ENCODE results near the gene ZNF77. TPM values are rescaled to one million over a fixed set of nuclear protein-coding genes. Genes with fewer than 3 reads are reported as not detected.
A peak's percentile ranks its signal among the peaks of the same experiment; 100 is the strongest.

The ZNF77 gene
- total RNA-seq, 1 donor from 2014 or later, result 5.5 TPM

DNA sequence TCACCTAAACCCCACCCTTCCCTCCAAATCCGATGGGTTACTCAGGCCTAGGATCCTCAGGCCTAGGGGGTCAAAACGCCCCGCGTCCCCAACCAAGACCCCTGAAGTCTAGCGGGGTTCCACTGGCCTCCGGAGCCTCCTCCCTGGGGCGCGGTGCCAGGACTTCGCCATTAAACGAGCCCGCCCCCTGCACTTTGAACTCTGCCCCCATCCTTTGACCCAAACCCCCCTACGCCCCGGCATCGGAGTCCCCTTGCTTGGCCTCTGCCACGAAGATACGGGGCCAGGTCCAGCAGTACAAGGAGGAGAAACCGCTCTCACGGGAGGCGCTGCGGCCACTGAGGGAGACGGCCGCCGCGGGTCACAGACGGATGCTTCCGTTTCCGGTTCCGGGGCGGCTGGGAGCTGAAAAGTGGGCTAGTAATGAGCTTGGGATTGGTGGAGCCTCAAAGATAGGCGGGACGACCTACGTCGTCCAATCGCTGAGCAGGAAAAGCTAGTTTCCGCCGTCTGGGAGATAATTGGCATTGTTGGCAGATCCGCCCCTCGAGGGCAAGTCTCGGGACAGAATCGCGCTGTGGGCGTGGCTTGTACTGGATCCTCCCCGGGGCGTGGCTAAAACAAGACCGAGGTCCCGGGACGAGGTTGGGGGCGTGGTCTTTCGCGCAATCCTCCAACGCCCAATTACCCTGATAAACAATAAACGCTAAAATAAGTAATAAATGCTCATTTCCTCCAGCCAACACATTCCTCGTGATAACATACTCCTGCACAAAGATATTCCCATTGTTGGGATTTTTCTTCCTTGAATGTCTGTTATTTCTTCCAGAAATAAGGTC is 5.7 kb upstream of the ZNF77 start:
- Mint-ChIP-seq H3K9me3 (ENCODE audit: unreplicated experiment) (no peaks in the 10 kb centered on the region), H3K27me3 (ENCODE audit: unreplicated experiment) (peaks cover 8% of the 10 kb centered on the region), H3K4me3 (ENCODE audit: unreplicated experiment) (peak overlapping the region; percentile 96)

DNA sequence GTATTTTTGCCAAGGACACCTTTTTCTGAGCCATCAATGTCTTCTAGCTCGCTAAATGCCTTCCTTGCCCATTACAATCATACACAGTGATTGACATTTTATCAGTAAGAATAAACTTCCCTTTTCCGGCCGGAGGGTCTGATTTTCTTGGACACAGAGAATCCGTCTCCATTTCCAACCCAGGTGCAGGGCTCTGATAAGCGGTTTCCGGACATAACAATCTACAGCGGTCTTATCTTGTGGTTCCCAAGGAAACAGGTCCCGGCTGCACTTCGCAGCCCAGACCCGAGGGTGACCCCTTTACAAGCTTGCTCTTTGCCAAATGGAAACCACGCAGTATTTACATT is 5.1 kb upstream of the ZNF77 start:
- peak overlapping the region; percentile 99 for H3K27ac Mint-ChIP-seq (ENCODE audit: unreplicated experiment)
- DNase-seq (ENCODE audit: low spot score), result peak; percentile 82

More for the DNA sequence above, 5.7 kb upstream of the ZNF77 start:
- Mint-ChIP-seq H3K4me1 (ENCODE audit: unreplicated experiment) (peaks cover 24% of the 10 kb centered on the region), H3K36me3 (ENCODE audit: low read depth, unreplicated experiment) (peaks cover 11% of the 10 kb centered on the region), H3K27ac (ENCODE audit: unreplicated experiment) (peak overlapping the region; percentile 99)
- TF ChIP-seq, protein P1, sequence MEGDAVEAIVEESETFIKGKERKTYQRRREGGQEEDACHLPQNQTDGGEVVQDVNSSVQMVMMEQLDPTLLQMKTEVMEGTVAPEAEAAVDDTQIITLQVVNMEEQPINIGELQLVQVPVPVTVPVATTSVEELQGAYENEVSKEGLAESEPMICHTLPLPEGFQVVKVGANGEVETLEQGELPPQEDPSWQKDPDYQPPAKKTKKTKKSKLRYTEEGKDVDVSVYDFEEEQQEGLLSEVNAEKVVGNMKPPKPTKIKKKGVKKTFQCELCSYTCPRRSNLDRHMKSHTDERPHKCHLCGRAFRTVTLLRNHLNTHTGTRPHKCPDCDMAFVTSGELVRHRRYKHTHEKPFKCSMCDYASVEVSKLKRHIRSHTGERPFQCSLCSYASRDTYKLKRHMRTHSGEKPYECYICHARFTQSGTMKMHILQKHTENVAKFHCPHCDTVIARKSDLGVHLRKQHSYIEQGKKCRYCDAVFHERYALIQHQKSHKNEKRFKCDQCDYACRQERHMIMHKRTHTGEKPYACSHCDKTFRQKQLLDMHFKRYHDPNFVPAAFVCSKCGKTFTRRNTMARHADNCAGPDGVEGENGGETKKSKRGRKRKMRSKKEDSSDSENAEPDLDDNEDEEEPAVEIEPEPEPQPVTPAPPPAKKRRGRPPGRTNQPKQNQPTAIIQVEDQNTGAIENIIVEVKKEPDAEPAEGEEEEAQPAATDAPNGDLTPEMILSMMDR (IDR thresholded peaks at IDR 0.05; ENCODE audit: unreplicated experiment), result no peak
- peak; percentile 100 for DNase-seq (ENCODE audit: low spot score)

DNA sequence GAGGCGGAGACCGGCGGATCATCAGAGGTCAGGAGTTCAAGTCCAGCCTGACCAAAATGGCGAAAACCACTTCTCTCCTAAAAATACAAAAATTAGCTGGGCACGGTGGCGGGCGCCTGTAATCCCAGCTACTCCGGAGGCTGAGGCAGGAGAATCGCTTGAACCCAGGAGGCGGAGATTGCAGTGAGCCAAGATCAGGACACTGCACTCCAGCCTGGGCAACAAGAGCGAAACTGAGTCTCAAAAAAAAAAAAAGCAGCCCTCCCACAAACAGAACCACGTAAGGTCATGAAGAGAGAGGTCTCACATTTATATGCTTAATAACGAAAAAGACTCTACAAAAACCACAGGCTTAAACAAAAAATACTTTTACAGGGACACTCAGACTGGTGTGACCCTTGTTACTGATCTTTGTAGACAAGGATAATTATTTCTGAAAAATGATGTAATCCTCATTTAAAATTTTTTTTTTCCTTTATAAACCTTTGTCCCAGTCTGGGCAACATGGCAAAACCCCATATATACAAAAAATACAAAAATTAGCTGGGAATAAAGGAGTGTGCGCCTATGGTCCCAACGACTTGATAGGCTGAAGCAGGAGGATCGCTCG is 909 bp upstream of the ZNF77 start:
- Mint-ChIP-seq H3K9me3 (ENCODE audit: unreplicated experiment) (no peaks in the 10 kb centered on the region), H3K27me3 (ENCODE audit: unreplicated experiment) (peaks cover 9% of the 10 kb centered on the region), H3K4me1 (ENCODE audit: unreplicated experiment) (peaks cover 30% of the 10 kb centered on the region), H3K27ac (ENCODE audit: unreplicated experiment) (no peak overlapping the region), H3K36me3 (ENCODE audit: low read depth, unreplicated experiment) (peaks cover 21% of the 10 kb centered on the region), H3K4me3 (ENCODE audit: unreplicated experiment) (no peak overlapping the region)
- DNase-seq (ENCODE audit: low spot score), result no peak
- TF ChIP-seq, protein P1 (IDR thresholded peaks at IDR 0.05; ENCODE audit: unreplicated experiment), result no peak

More for the DNA sequence above, 5.1 kb upstream of the ZNF77 start:
- H3K9me3 Mint-ChIP-seq (ENCODE audit: unreplicated experiment), result no peaks in the 10 kb centered on the region
- peaks cover 11% of the 10 kb centered on the region for H3K36me3 Mint-ChIP-seq (ENCODE audit: low read depth, unreplicated experiment)
- peak overlapping the region; percentile 96 for H3K4me3 Mint-ChIP-seq (ENCODE audit: unreplicated experiment)
- peaks cover 24% of the 10 kb centered on the region for H3K4me1 Mint-ChIP-seq (ENCODE audit: unreplicated experiment)
- TF ChIP-seq, protein P1 (IDR thresholded peaks at IDR 0.05; ENCODE audit: unreplicated experiment), result no peak
- peaks cover 8% of the 10 kb centered on the region for H3K27me3 Mint-ChIP-seq (ENCODE audit: unreplicated experiment)

DNA sequence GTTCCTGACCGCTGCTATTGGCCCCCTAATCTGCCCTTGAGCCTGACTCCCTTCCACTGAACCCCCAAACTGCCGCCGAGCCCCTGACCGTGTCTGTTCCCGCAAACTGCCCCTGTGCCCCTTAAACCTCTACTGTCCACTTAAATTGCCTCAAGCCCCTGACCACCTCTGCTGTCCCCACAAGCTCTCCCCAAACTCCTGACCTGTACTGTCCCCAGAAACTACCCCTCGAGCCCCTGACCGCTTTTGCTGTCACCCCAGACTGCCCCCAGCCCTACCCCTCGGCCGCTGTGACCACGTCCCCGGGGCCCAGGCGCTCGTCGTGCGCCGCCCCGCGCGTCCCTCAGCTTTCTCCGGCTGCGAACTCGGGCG is 382 bp downstream of the ZNF77 start:
- peak overlapping the region; percentile 92 for H3K4me3 Mint-ChIP-seq (ENCODE audit: unreplicated experiment)
- H3K27me3 Mint-ChIP-seq (ENCODE audit: unreplicated experiment), result peaks cover 6% of the 10 kb centered on the region
- peaks cover 25% of the 10 kb centered on the region for H3K4me1 Mint-ChIP-seq (ENCODE audit: unreplicated experiment)
- H3K36me3 Mint-ChIP-seq (ENCODE audit: low read depth, unreplicated experiment), result peaks cover 22% of the 10 kb centered on the region
- H3K27ac Mint-ChIP-seq (ENCODE audit: unreplicated experiment), result no peak overlapping the region
- H3K9me3 Mint-ChIP-seq (ENCODE audit: unreplicated experiment), result no peaks in the 10 kb centered on the region
- DNase-seq (ENCODE audit: low spot score), result no peak
- TF ChIP-seq, protein P1 (IDR thresholded peaks at IDR 0.05; ENCODE audit: unreplicated experiment), result no peak
